Activated naive CD4-positive, alpha-beta T cell treated with anti-CD3 and anti-CD28 coated beads, Interleukin-2, amount 50 U/mL, for 72 hours (primary cell): ENCODE data around the gene HTR2A. TPM values are rescaled to one million over a fixed set of nuclear protein-coding genes. Genes with fewer than 3 reads are reported as not detected.

Experiments used
- ATAC-seq, 2 donors: fragments of 150-1000 bp; cut with Tn5 transposase; 2 replicates each; pipeline ENCODE4 v1.10.0; 2021; ENCODE audit warnings: mild to moderate bottlenecking in 2 of 2, moderate library complexity in 2 of 2
- DNase-seq, 2 donors: peaks; one replicate each; pipeline ENCODE4 v3.0.0; 2021 to 2022; ENCODE audit warnings: low spot score in 2 of 2
- H3K27ac Mint-ChIP-seq, 2 donors: one replicate each; pipeline ENCODE4 v1.8.0; 2022; ENCODE audit warnings: mild to moderate bottlenecking in 2 of 2, mixed read lengths in 2 of 2
- H3K36me3 Mint-ChIP-seq, 2 donors: one replicate each; pipeline ENCODE4 v1.8.0; 2022; ENCODE audit warnings: mixed read lengths in 2 of 2
- H3K9me3 Mint-ChIP-seq, 2 donors: one replicate each; pipeline ENCODE4 v1.8.0; 2022; ENCODE audit warnings: mixed read lengths in 2 of 2
- total RNA-seq, 2 donors: library from RNA; stranded (reverse); gene quantifications; one replicate each; pipeline ENCODE4 v1.2.3, GENCODE V29; 2022

The HTR2A gene
- not detected for total RNA-seq

DNA sequence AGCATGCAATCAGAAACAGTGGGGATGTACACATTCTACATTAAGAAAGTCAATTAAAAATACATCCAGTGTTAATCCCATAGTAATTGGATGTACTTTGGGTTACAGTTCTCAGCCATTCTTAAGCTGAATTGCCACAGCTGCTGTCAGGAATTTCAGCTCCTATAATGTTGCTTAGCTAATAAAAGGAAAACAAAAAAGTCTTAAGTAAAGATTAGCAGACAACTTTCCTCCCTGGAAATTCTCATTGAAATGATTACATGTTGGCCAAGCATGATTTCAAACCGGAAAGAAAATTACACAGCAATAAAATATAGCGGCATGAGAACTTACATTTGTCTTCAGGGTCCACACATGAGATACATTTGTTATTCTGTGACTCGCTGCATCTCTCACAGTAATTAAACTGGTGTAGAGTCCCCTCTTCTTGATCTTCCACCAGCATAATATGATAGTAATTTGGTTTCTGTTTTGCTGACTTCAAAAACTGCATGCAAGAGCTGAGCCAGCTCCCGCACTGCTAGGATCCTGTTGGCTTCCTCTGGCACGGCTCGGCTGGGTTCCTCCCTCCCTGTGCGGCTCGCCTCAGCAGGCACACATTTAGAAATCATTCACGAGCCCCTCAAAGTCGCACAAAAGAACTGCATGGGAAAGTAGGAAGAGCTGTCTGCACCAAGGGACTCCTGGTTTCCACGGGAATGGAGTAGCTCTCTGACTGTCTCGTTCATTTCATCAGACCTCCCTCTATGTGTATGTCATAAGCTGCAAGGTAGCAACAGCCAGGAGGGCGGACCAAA is at the start of gene HTR2A:
HTR2A (minus strand) TSS at position 713 of the 797 bp plus-strand sequence. CDS start 1,147 bp downstream, outside the sequence.
- Mint-ChIP-seq H3K27ac (no peak within 1 kb of the TSS), H3K9me3 (no peaks in the 10 kb centered on the region), H3K36me3 (no peaks in the 10 kb centered on the region)
- ATAC-seq (no peak), DNase-seq (no peak)

DNA sequence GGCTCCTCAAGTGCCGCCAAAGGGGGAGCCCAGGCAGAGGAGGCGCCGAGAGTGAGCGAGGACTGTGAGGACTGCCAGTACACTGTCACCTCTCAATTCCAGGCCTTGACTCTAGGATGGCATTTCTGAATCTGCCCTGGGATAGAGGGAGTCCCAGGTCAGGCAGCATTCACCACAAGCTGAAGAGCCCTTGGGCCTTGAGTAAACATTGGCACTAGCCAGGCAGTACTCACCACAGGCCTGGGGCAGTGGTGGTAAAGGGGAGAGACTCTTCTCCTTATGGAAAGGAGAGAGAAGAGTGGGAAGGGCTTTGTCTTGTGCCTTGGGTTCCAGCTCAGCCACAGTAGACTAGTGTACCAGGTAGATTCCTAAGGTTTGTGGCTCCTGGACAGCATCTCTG is 39.7 kb upstream of the HTR2A start:
- ATAC-seq, result no peak

DNA sequence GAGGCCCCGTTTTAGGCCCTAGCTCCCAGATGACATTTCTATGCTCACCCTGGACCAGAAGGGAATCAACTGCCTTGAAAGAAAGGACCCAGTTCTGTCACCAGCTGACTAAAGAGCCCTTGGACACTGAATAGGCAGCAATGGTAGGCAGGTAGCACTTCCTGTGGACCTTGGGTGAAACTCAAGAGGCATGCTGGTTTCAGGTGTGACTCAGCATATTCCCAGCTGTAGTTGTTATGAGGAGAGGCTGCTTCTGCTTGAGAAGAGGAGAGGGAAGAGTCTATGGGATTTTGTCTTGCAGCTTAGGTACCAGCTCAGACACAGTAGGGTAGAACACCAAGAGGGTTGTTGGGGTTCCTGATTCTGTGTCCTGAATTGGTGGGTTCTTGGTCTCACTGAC is 37.9 kb upstream of the HTR2A start:
- DNase-seq (no peak), ATAC-seq (no peak)
- Mint-ChIP-seq H3K36me3 (no peaks in the 10 kb centered on the region), H3K27ac (no peak overlapping the region), H3K9me3 (no peaks in the 10 kb centered on the region)

More for the DNA sequence above, 39.7 kb upstream of the HTR2A start:
- Mint-ChIP-seq H3K36me3 (peaks cover 0 to 4% of the 10 kb centered on the region in 2 donors), H3K27ac (no peak overlapping the region), H3K9me3 (peaks cover 0 to 6% of the 10 kb centered on the region in 2 donors)
- no peak for DNase-seq

DNA sequence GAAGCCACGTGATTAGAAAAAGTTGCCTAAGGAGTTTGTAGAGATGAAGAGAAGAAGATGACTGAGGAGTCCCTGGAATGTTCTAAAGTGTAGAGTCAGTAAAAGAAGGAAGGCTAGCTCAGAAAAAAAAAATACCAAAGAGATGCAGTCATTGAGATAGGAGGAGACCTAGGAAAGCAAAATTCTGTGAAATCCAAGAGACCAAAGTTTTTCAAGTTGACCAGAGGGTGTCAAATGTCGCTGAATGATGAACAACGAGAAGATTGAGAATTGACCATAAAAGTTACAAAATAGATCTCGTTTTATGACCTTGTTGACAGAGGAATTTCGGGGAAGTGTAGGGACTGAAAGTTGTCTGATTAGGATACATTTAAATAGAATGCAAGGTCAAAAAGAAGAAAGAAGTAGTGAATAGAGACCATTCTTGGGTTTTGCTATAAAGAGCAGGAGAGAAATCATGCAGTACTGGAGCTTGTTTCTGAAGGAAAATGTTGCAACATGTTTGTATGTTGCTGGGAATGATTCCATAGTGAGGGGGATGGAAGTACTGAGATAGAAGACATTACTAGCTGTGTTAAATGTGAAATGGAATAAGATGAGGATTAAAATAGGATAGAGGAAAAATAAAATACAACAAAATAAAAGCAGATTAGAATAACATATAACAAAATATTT is 30.2 kb upstream of the HTR2A start:
- Mint-ChIP-seq H3K36me3 (no peaks in the 10 kb centered on the region), H3K27ac (no peak overlapping the region), H3K9me3 (no peaks in the 10 kb centered on the region)
- no peak for ATAC-seq
- no peak for DNase-seq

DNA sequence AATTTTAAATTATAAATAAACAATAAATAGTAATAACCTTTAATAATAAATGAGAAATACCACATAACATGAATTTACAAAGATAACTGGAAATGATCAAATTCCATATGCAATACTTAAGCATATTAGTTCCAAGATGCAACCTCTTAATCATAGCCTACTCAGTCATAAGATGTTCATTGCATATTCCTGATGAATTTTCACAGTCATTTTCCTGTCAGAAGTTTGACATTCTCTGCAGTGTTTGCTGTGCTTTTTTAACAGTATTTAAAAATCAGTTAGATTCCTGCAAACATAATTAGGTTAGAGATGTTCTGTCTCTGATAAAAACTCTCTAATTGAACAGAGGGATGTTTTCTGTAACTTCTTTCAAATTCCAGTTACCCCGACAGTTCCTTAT is 28.6 kb upstream of the HTR2A start:
- Mint-ChIP-seq H3K9me3 (no peaks in the 10 kb centered on the region), H3K27ac (no peak overlapping the region), H3K36me3 (no peaks in the 10 kb centered on the region)
- DNase-seq (no peak), ATAC-seq (no peak)

- DNase-seq, result no peak
- Mint-ChIP-seq H3K27ac (no peak overlapping the region), H3K36me3 (no peaks in the 10 kb centered on the region), H3K9me3 (no peaks in the 10 kb centered on the region)
- ATAC-seq, result no peak
Observed at GRCh38 chr13:46914341-46914740, 17.5 kb upstream of the HTR2A start.

DNA sequence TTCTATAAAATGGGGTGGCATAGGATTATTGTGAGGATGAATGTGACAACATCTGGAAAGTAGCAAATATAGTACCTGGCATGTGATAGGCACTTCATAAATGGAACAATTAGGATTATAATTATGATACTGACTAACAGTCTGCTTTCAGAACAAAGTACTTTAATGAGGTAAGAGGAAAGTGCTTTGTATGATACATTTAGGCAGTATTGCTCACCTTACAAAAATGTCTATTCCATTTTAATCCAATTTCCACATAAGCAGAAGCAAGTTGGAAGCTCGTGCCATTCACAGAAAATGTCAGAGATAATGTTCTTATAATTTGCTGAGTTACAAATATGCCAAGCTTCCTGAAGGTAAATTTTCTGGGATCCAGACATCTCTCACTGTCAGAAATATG is 16.9 kb upstream of the HTR2A start:
- no peak for ATAC-seq
- no peak for DNase-seq
- Mint-ChIP-seq H3K27ac (no peak overlapping the region), H3K9me3 (no peaks in the 10 kb centered on the region), H3K36me3 (no peaks in the 10 kb centered on the region)

- Mint-ChIP-seq H3K27ac (no peak overlapping the region), H3K36me3 (no peaks in the 10 kb centered on the region), H3K9me3 (no peaks in the 10 kb centered on the region)
- ATAC-seq, result no peak
- no peak for DNase-seq
Observed at GRCh38 chr13:46909042-46909441, 12.2 kb upstream of the HTR2A start.

DNA sequence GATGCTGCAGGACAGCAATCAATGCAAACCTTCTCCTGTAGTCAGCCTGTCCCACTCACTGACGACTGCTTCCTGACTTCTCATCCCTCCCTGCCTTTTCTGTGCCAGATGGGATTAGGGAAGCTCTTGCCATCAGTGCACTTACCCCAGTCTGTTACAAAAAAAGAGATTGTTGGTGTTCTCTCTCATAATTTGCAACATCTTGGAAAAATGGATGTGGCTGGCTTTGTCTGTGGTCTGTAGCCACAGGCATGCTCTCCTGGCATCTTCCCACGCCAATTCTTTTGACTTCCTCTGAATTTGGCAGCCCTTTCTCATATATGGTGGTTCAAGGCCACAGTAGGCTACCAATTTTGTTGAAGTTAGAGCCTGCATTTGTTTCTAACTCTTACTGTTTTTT is 11.6 kb upstream of the HTR2A start:
- ATAC-seq (no peak), DNase-seq (no peak)
- Mint-ChIP-seq H3K36me3 (no peaks in the 10 kb centered on the region), H3K9me3 (no peaks in the 10 kb centered on the region), H3K27ac (no peak overlapping the region)

- H3K36me3 Mint-ChIP-seq, result no peaks in the 10 kb centered on the region
- no peaks in the 10 kb centered on the region for H3K9me3 Mint-ChIP-seq
- DNase-seq (no peak), ATAC-seq (no peak)
- no peak overlapping the region for H3K27ac Mint-ChIP-seq
Observed at GRCh38 chr13:46906405-46906804, 9.6 kb upstream of the HTR2A start.

DNA sequence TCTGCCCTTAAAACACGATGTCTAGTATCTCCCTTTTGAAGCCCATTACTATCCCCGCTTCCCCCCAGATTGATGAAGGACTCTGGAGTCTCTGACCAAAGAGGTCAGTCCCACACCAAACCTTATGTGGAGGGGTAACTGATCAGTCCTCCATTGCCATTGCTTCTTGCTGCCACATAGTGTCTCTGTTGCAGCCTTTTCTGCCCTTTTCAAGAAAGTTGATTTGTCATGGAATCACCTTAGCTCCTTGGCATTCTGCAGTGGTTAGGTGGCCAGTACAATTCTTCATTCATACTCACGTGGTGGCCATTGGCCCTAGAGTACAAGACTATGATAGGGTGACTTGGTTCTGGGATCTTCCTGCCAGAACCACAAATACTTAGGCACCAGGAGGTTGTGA is 8.4 kb upstream of the HTR2A start:
- Mint-ChIP-seq H3K27ac (no peak overlapping the region), H3K9me3 (no peaks in the 10 kb centered on the region), H3K36me3 (no peaks in the 10 kb centered on the region)
- DNase-seq (no peak), ATAC-seq (no peak)

DNA sequence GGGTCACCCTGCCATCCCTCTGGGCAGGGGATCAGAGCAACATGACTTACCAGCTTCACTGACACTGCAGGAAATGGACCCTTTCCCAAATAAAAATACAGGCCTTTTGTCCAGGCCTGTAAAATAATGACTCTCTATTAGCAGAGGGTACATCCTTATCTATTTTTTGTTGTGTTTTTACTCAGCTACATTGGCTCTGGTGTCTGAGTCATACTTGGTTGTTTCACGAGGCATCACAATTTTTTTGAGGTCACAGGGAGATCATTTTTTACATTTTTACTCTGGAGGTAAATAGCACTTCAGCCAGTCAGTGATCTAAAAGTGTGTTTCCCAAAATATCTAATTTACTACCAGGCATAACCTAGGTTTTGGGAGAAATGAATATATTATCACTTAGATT is 6.9 kb upstream of the HTR2A start:
- ATAC-seq (no peak), DNase-seq (no peak)
- H3K27ac Mint-ChIP-seq, result no peak overlapping the region
- no peaks in the 10 kb centered on the region for H3K36me3 Mint-ChIP-seq
- no peaks in the 10 kb centered on the region for H3K9me3 Mint-ChIP-seq

DNA sequence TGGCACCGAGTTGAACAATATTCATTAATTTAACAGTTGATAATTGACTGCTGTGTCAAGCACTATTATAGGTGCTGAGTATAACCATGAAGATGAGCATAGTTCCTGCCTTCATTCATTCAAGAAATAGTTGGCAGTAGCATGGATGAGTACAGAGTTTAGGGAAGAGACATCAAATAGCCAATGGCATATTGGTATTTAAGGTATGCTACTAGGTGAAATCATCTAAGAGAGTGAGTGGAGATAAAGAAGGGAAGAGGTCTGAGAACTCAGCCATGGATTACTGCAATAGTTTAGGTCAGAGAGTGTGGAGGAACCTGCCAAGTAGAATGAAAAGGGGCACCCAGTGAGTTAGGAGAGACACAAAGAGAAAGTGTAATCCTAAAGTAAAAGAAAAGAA is 4.9 kb upstream of the HTR2A start:
- Mint-ChIP-seq H3K36me3 (no peaks in the 10 kb centered on the region), H3K27ac (no peak overlapping the region), H3K9me3 (no peaks in the 10 kb centered on the region)
- ATAC-seq (no peak), DNase-seq (no peak)

- H3K36me3 Mint-ChIP-seq, result no peaks in the 10 kb centered on the region
- no peaks in the 10 kb centered on the region for H3K9me3 Mint-ChIP-seq
- no peak overlapping the region for H3K27ac Mint-ChIP-seq
- no peak for ATAC-seq
- no peak for DNase-seq
Observed at GRCh38 chr13:46899801-46900200, 2.9 kb upstream of the HTR2A start.

DNA sequence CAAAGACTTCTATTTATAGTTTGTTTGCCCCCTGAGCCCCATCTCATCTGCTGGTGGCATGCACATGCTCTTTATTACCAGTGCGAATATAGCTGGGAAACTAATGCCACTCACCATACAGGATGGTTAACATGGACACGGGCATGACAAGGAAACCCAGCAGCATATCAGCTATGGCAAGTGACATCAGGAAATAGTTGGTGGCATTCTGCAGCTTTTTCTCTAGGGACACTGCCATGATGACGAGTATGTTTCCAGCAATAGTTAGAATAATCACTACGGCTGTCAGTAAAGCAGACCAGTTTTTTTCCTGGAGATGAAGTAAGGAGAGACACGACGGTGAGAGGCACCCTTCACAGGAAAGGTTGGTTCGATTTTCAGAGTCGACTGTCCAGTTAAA is 1.5 kb downstream of the HTR2A start:
- Mint-ChIP-seq H3K27ac (no peak overlapping the region), H3K9me3 (no peaks in the 10 kb centered on the region), H3K36me3 (no peaks in the 10 kb centered on the region)
- DNase-seq (no peak), ATAC-seq (no peak)

GRCh38 chr13:46894568-46894967 is 2.3 kb downstream of the HTR2A start:
- no peaks in the 10 kb centered on the region for H3K9me3 Mint-ChIP-seq
- H3K36me3 Mint-ChIP-seq, result no peaks in the 10 kb centered on the region
- no peak overlapping the region for H3K27ac Mint-ChIP-seq
- DNase-seq (no peak), ATAC-seq (peak in 1 of 2 donors; percentile 20)

GRCh38 chr13:46893798-46894560 is 2.9 kb downstream of the HTR2A start:
- peak; percentile 96 for ATAC-seq

More at GRCh38 chr13:46893798-46894560, 2.9 kb downstream of the HTR2A start:
- Mint-ChIP-seq H3K27ac (no peak overlapping the region), H3K36me3 (no peaks in the 10 kb centered on the region), H3K9me3 (no peaks in the 10 kb centered on the region)
- peak; percentile 70 to 84 for DNase-seq
